ENCODE results near the gene DBN1.
A peak's percentile ranks its signal among the peaks of the same experiment; 100 is the strongest.

The DBN1 gene

DNA sequence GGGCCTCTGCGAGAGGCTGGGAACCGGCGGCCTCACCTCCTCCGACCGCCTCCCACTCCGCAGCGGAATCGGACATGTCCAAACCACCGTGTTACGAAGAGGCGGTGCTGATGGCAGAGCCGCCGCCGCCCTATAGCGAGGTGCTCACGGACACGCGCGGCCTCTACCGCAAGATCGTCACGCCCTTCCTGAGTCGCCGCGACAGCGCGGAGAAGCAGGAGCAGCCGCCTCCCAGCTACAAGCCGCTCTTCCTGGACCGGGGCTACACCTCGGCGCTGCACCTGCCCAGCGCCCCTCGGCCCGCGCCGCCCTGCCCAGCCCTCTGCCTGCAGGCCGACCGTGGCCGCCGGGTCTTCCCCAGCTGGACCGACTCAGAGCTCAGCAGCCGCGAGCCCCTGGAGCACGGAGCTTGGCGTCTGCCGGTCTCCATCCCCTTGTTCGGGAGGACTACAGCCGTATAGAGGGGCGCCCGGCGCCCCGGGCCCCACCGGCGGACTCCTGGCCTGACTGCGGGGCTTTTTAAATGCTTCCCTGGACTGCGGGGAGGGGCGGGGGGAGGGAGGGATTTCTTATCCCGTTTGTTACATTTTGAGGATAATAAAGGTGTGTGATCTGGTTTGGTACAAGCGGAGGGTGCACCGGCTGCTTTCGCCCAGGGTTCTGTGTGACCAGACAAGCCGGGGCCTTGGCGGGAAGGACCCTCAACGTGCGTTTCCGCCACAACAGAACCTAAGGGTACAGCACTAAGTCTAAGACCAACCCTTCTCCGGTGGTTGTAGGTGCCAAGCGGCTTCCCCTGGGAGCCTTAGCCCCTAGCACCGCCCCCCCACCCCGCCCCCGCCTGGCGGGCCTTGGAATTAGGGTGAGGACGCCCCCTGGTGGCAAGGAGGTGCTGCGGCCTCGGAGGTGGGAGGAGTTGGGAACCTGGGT is 17.5 kb downstream of the DBN1 start:
- DNase-seq (ENCODE audit: low spot score): peak; percentile 92

GRCh38 chr5:177455036-177455660 is 18.3 kb downstream of the DBN1 start:
- peak; percentile 83 for DNase-seq (ENCODE audit: low spot score)

GRCh38 chr5:177454397-177455035 is 18.9 kb downstream of the DBN1 start:
- DNase-seq (ENCODE audit: low spot score): peak; percentile 82

DNA sequence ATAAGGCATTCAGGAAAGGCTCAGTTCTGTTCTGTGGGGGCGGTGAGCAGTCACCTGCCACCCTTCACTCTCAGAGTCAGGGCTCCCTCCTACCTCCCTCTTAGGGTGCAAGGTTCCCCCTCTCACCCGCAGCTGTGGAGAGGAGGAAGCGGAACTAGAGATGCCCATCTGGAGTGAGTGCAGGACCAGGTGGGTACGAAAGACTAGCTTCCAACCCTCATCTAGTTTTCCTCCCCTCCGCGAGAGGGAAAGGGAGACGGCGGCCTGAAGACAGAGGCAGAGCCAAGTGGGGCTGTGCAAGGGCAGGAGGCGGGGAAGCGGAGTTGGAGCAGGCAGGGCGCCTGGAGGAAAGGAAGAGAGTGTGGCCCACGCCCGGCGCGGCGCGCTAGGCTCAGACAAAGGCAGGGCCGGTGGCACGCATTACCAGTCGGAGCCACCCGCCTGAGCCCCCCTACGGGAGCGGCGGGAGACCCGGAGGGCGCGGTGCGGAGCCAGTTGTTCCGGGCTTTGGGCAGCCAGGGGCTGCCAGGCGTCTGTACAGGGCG is 19.5 kb downstream of the DBN1 start:
- DNase-seq (ENCODE audit: low spot score): no peak

GRCh38 chr5:177452688-177453638 is 20.5 kb downstream of the DBN1 start:
- no peak for DNase-seq (ENCODE audit: low spot score)

DNA sequence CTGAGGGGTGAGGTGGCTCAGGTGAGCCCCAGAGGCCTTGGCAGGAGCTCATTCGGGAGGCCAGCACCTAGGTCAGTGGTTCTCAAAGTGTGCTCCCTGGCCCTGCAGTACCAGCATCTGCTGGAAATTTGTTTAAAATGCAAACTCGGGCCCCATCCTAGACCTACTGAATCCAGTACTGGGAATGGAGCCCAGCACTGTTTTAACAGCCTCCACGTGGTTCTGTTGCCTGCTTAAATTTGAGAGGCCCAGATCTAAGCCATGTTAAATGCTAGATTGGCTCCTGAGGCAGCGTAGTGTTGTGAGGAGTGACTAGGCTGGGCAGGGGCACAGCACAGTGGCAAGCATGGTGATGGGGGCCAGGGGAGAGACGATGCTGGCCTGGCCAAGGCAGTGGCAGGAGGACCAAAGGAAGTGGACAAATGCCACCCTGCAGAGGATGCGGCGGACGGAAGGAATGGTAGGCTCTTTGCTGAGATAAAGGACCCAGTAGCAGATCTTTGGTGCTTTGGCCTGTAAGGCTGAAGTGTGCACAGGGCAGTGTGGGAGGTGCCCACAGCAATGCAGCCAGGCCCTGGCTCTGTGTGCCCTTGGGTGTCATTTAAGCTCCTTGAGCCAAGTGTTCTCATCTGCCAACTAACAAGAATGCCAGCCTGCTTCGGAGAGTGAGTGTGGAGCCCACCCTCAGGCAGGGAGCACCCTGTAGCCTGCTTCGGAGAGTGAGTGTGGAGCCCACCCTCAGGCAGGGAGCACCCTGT is 22.6 kb downstream of the DBN1 start:
- DNase-seq (ENCODE audit: low spot score): no peak

DNA sequence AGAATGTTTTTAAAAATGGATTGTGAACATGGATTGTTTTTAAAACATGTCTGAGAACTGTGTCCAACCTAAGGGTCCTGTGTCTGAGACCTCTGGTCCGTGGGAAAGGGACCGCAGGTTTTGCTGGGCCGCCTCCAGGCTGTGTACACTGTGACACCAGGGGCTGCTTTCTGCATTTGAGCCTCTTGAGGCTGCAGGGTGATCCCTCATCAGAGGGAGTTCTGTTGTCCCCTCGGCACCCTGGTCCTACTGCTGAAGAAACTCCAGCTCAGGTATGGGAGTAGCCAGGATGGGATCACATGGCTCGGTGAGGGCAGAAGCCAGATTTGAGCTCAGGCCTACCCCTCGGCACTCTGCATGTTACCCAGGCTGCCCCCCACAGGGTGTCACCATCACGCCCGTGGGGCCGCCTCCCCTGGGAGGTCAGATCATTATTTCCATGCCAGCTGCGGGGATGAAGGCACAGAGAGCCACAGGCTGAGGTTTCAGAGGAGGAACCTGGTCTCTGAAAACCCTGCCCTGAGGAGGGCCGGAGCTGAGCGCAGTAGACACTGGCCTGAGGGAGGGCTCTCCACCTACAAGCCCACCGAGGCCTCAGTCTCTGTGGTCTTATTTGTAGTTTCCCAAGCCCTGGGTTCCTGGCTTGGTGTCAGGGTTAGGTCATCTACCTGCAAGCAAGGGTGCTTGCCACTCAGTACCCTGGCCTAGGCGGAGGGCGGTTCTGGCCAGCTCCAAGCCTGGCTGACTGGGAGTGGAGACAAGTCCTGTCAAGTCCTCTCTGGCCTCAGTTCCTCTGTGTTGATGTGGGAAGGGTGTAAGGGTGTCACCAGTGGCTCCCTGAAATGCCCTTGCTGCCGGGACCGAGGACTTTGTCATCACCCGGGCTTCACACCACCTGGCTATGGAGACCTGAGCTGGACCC is 24.0 kb downstream of the DBN1 start:
- DNase-seq (ENCODE audit: low spot score): no peak

DNA sequence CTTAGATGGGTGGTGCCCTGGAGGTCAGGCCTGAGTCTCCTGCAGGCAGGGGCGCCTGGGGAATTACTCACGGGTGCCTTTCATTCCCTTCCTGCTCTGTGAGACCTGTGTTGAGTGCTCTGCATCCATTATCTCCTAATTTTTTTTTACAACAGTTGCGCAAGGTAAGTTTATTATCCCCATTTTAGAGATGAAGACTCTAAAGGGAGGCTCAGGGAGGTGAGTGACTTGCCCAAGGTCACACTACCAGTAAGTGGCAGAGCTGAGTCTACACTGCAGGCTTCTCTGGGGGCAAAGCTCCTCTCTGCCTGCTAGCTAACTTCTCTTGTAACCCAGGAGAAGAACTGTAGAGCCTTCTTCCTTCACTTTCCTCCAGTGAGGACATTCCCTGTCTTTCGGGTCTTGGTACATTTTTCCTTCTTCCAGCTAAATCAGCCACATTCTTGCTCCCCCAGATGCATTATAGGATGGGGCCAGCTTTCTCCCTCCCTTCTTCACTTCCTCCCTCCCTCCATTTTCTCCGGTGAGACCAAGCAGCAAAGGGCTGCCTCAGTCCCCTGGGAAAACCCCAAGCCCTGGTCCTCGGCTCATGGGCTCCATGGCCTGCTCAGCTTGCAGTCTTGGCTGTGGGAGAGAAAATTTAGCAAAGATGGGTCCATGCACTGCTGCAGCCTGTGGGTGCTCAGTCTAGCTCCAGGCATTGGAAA is 25.0 kb downstream of the DBN1 start:
- no peak for DNase-seq (ENCODE audit: low spot score)

- no peak for DNase-seq (ENCODE audit: low spot score)
Observed at GRCh38 chr5:177447611-177448243, 25.7 kb downstream of the DBN1 start.

GRCh38 chr5:177447066-177447610 is 26.3 kb downstream of the DBN1 start:
- DNase-seq (ENCODE audit: low spot score): no peak

GRCh38 chr5:177446200-177447065 is 27.0 kb downstream of the DBN1 start, which contains the start of gene PRR7:
Gene PRR7, plus strand, starts transcription at chr5:177446814. Its CDS starts 8,254 bp downstream, at chr5:177455068.
- DNase-seq (ENCODE audit: low spot score): peak; percentile 55

DNA sequence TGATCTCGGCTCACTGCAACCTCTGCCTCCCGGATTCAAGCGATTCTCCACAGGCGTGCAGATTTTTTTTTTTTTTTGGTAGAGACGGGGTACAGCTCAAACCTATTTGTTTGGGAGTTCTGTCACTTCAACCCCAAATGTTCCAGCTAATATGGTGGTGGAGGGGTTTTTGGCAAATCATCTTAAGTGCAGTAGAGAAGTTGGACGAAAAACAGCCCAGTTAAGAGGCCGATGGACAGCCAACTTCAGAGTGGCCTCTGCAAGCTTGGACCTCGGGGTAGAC is 27.6 kb downstream of the DBN1 start:
- no peak for DNase-seq (ENCODE audit: low spot score)

DNA sequence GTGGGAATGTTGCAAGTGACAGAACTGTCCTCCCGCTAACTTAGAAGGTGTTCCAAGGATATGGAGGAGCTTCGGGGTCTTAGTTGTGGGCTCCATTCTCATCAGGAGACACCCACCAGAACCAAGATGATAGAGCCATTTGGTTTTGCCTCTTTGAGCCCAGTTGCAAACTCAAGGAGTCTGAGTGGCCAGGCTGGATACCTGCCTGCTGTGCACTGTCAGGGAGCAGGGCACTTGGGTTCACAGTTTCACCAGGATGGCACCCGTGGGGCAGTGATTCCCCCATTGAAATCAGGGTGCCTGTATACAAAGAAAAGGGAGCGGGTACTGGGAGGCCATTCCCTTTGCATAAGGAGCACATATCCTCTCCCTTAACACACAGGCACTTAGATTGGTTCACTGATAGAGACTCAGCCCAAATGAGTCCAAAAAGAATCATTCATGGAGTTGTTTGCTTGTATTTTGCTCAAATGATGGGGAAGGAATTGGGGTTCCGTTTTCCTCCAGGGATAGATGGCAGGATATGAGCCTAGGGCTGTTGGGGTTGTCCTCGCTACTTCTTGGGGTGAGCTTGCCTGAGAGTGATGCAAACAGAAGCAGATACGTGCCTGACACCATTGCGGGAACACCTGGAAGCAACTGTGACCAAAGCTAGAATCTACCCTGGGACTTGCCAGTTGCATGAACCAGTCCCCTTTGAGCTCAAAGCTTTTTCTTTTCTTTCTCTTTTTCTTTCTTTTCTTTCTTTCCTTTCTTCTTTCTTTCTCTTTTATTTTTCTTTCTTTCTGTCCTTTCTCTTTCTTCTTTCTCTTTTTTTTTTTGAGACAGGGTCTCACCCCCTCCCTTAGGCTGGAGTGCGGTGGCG is 28.1 kb downstream of the DBN1 start:
- no peak for DNase-seq (ENCODE audit: low spot score)

GRCh38 chr5:177444106-177445051 is 29.1 kb downstream of the DBN1 start:
- no peak for DNase-seq (ENCODE audit: low spot score)

Measured in cerebellar cortex (tissue), 1 donor.